HEK293T (cell line): Measurements from ENCODE around the gene WNT5A.

ENCODE experiments used
- FOXA1 ChIP-seq: fragments of 450-650 bp; IDR thresholded peaks from 2 replicates; pipeline ENCODE4 v1.6.1; 2016; ENCODE audit warnings: mild to moderate bottlenecking
- FOXK2 ChIP-seq: fragments of 450-650 bp; IDR thresholded peaks from 2 replicates; pipeline ENCODE4 v1.6.1; 2016; ENCODE audit warnings: mild to moderate bottlenecking
- HDGF ChIP-seq: fragments of 450-650 bp; IDR thresholded peaks from 2 replicates; pipeline ENCODE4 v1.6.1; 2017; ENCODE audit warnings: antibody characterized with exemption, borderline replicate concordance
- LEF1 ChIP-seq: fragments of 450-650 bp; IDR thresholded peaks from 2 replicates; pipeline ENCODE4 v1.6.1; 2017; ENCODE audit warnings: mild to moderate bottlenecking, borderline replicate concordance
- TARDBP ChIP-seq: fragments of 450-650 bp; IDR thresholded peaks from 2 replicates; pipeline ENCODE4 v1.6.1; 2016
- ZNF384 ChIP-seq: fragments of 450-650 bp; IDR thresholded peaks from 2 replicates; pipeline ENCODE4 v1.6.1; 2016

- TF ChIP-seq FOXA1 (no peak), HDGF (no peak), TARDBP (no peak), LEF1 (no peak), ZNF384 (no peak), FOXK2 (no peak)
These were observed 17.1 kb downstream of the WNT5A start for GRCh38 chr3:55469957-55470526.
